ENCODE measurements around the gene FUT8. TPM values are rescaled to one million over a fixed set of nuclear protein-coding genes. Genes with fewer than 3 reads are reported as not detected.

FUT8 gene
- total RNA-seq, 2 donors from 2014 or later: 49.6 to 59.8 TPM

- Mint-ChIP-seq H3K36me3 (ENCODE audit: insufficient read depth in 2 of 2) (peaks cover 5 to 11% of the 10 kb centered on the region in 2 donors), H3K27ac (no peak overlapping the region), H3K27me3 (ENCODE audit: low read depth) (no peaks in the 10 kb centered on the region), H3K9me3 (peaks cover 2% of the 10 kb centered on the region in 2 donors), H3K4me3 (no peak overlapping the region), H3K4me1 (ENCODE audit: low read depth) (peaks cover 13% of the 10 kb centered on the region)
- DNase-seq (no peak), ATAC-seq (replicated peaks in 1 of 2) (no peak)
Observed at GRCh38 chr14:65560340-65561027, 148.0 kb downstream of the FUT8 start.

GRCh38 chr14:65564370-65564769 is 151.8 kb downstream of the FUT8 start:
- ATAC-seq (replicated peaks in 1 of 2): no peak
- H3K36me3 Mint-ChIP-seq (ENCODE audit: insufficient read depth in 2 of 2): peaks cover 5 to 21% of the 10 kb centered on the region in 2 donors
- no peak for DNase-seq
- peaks cover 39% of the 10 kb centered on the region for H3K4me1 Mint-ChIP-seq (ENCODE audit: low read depth)
- no peak overlapping the region for H3K4me3 Mint-ChIP-seq
- H3K27me3 Mint-ChIP-seq (ENCODE audit: low read depth): no peaks in the 10 kb centered on the region
- peaks cover 2 to 7% of the 10 kb centered on the region in 2 donors for H3K9me3 Mint-ChIP-seq
- no peak overlapping the region for H3K27ac Mint-ChIP-seq

GRCh38 chr14:65565948-65566347 is 153.4 kb downstream of the FUT8 start:
- H3K9me3 Mint-ChIP-seq: peaks cover 2 to 7% of the 10 kb centered on the region in 2 donors
- no peak overlapping the region for H3K27ac Mint-ChIP-seq
- no peaks in the 10 kb centered on the region for H3K27me3 Mint-ChIP-seq (ENCODE audit: low read depth)
- H3K4me1 Mint-ChIP-seq (ENCODE audit: low read depth): peaks cover 40% of the 10 kb centered on the region
- H3K36me3 Mint-ChIP-seq (ENCODE audit: insufficient read depth in 2 of 2): peaks cover 5 to 24% of the 10 kb centered on the region in 2 donors
- ATAC-seq (replicated peaks in 1 of 2) (no peak), DNase-seq (no peak)
- H3K4me3 Mint-ChIP-seq: no peak overlapping the region

GRCh38 chr14:65566820-65567522 is 154.4 kb downstream of the FUT8 start:
- Mint-ChIP-seq H3K27ac (peak overlapping the region; percentile 22), H3K9me3 (peaks cover 2 to 7% of the 10 kb centered on the region in 2 donors), H3K4me3 (peak overlapping the region; percentile 25 to 51), H3K36me3 (ENCODE audit: insufficient read depth in 2 of 2) (peaks cover 5 to 26% of the 10 kb centered on the region in 2 donors), H3K4me1 (ENCODE audit: low read depth) (peaks cover 40% of the 10 kb centered on the region), H3K27me3 (ENCODE audit: low read depth) (no peaks in the 10 kb centered on the region)
- peak; percentile 83 for ATAC-seq (replicated peaks in 1 of 2)
- no peak for DNase-seq

GRCh38 chr14:65574611-65575010 is 162.1 kb downstream of the FUT8 start:
- Mint-ChIP-seq H3K9me3 (peaks cover 0 to 1% of the 10 kb centered on the region in 2 donors), H3K4me3 (no peak overlapping the region), H3K4me1 (ENCODE audit: low read depth) (peaks cover 4% of the 10 kb centered on the region)

GRCh38 chr14:65575389-65575788 is 162.9 kb downstream of the FUT8 start:
- no peaks in the 10 kb centered on the region for H3K27me3 Mint-ChIP-seq (ENCODE audit: low read depth)
- H3K9me3 Mint-ChIP-seq: peaks cover 0 to 1% of the 10 kb centered on the region in 2 donors
- H3K4me3 Mint-ChIP-seq: no peak overlapping the region
- no peak for DNase-seq
- H3K36me3 Mint-ChIP-seq (ENCODE audit: insufficient read depth in 2 of 2): peaks cover 0 to 6% of the 10 kb centered on the region in 2 donors
- H3K4me1 Mint-ChIP-seq (ENCODE audit: low read depth): no peaks in the 10 kb centered on the region
- no peak for ATAC-seq (replicated peaks in 1 of 2)
- no peak overlapping the region for H3K27ac Mint-ChIP-seq

More at GRCh38 chr14:65574611-65575010, 162.1 kb downstream of the FUT8 start:
- no peak for DNase-seq
- Mint-ChIP-seq H3K27me3 (ENCODE audit: low read depth) (no peaks in the 10 kb centered on the region), H3K36me3 (ENCODE audit: insufficient read depth in 2 of 2) (peaks cover 0 to 8% of the 10 kb centered on the region in 2 donors), H3K27ac (no peak overlapping the region)
- no peak for ATAC-seq (replicated peaks in 1 of 2)

GRCh38 chr14:65580973-65581372 is 168.4 kb downstream of the FUT8 start:
- no peaks in the 10 kb centered on the region for H3K36me3 Mint-ChIP-seq (ENCODE audit: insufficient read depth in 2 of 2)
- peaks cover 10% of the 10 kb centered on the region for H3K4me1 Mint-ChIP-seq (ENCODE audit: low read depth)
- H3K27me3 Mint-ChIP-seq (ENCODE audit: low read depth): no peaks in the 10 kb centered on the region
- H3K27ac Mint-ChIP-seq: no peak overlapping the region
- no peaks in the 10 kb centered on the region for H3K9me3 Mint-ChIP-seq
- ATAC-seq (replicated peaks in 1 of 2) (no peak), DNase-seq (no peak)
- no peak overlapping the region for H3K4me3 Mint-ChIP-seq

GRCh38 chr14:65581378-65581777 is 168.8 kb downstream of the FUT8 start:
- Mint-ChIP-seq H3K27ac (no peak overlapping the region), H3K36me3 (ENCODE audit: insufficient read depth in 2 of 2) (no peaks in the 10 kb centered on the region), H3K9me3 (no peaks in the 10 kb centered on the region), H3K27me3 (ENCODE audit: low read depth) (no peaks in the 10 kb centered on the region), H3K4me3 (no peak overlapping the region), H3K4me1 (ENCODE audit: low read depth) (peaks cover 10% of the 10 kb centered on the region)
- DNase-seq (no peak), ATAC-seq (replicated peaks in 1 of 2) (no peak)

- H3K27me3 Mint-ChIP-seq (ENCODE audit: low read depth): no peaks in the 10 kb centered on the region
- H3K4me3 Mint-ChIP-seq: no peak overlapping the region
- no peak for ATAC-seq (replicated peaks in 1 of 2)
- no peak for DNase-seq
- H3K9me3 Mint-ChIP-seq: no peaks in the 10 kb centered on the region
- no peaks in the 10 kb centered on the region for H3K36me3 Mint-ChIP-seq (ENCODE audit: insufficient read depth in 2 of 2)
- H3K27ac Mint-ChIP-seq: no peak overlapping the region
- H3K4me1 Mint-ChIP-seq (ENCODE audit: low read depth): peaks cover 10% of the 10 kb centered on the region
Observed at GRCh38 chr14:65581799-65582198, 169.3 kb downstream of the FUT8 start.

- no peaks in the 10 kb centered on the region for H3K9me3 Mint-ChIP-seq
- peaks cover 10% of the 10 kb centered on the region for H3K4me1 Mint-ChIP-seq (ENCODE audit: low read depth)
- peaks cover 0 to 3% of the 10 kb centered on the region in 2 donors for H3K36me3 Mint-ChIP-seq (ENCODE audit: insufficient read depth in 2 of 2)
- no peak overlapping the region for H3K4me3 Mint-ChIP-seq
- no peak overlapping the region for H3K27ac Mint-ChIP-seq
- DNase-seq: no peak
- H3K27me3 Mint-ChIP-seq (ENCODE audit: low read depth): no peaks in the 10 kb centered on the region
- no peak for ATAC-seq (replicated peaks in 1 of 2)
Observed at GRCh38 chr14:65585216-65585615, 172.7 kb downstream of the FUT8 start.

GRCh38 chr14:65588426-65589140 is 176.1 kb downstream of the FUT8 start:
- Mint-ChIP-seq H3K4me1 (ENCODE audit: low read depth) (peaks cover 10% of the 10 kb centered on the region), H3K9me3 (no peaks in the 10 kb centered on the region), H3K36me3 (ENCODE audit: insufficient read depth in 2 of 2) (peaks cover 0 to 3% of the 10 kb centered on the region in 2 donors), H3K27me3 (ENCODE audit: low read depth) (no peaks in the 10 kb centered on the region), H3K4me3 (no peak overlapping the region), H3K27ac (peak overlapping the region; percentile 26)
- no peak for ATAC-seq (replicated peaks in 1 of 2)
- DNase-seq: no peak

GRCh38 chr14:65594153-65594881 is 181.8 kb downstream of the FUT8 start:
- Mint-ChIP-seq H3K9me3 (no peaks in the 10 kb centered on the region), H3K4me3 (no peak overlapping the region), H3K4me1 (ENCODE audit: low read depth) (no peaks in the 10 kb centered on the region), H3K27me3 (ENCODE audit: low read depth) (no peaks in the 10 kb centered on the region), H3K36me3 (ENCODE audit: insufficient read depth in 2 of 2) (peaks cover 0 to 4% of the 10 kb centered on the region in 2 donors), H3K27ac (no peak overlapping the region)
- no peak for ATAC-seq (replicated peaks in 1 of 2)
- DNase-seq: no peak

- DNase-seq (no peak), ATAC-seq (replicated peaks in 1 of 2) (no peak)
- Mint-ChIP-seq H3K36me3 (ENCODE audit: insufficient read depth in 2 of 2) (peaks cover 0 to 2% of the 10 kb centered on the region in 2 donors), H3K4me1 (ENCODE audit: low read depth) (no peaks in the 10 kb centered on the region), H3K9me3 (no peaks in the 10 kb centered on the region), H3K4me3 (no peak overlapping the region), H3K27me3 (ENCODE audit: low read depth) (no peaks in the 10 kb centered on the region), H3K27ac (no peak overlapping the region)
Observed at GRCh38 chr14:65594882-65595237, 182.3 kb downstream of the FUT8 start.

All from activated T-cell treated with anti-CD3 and anti-CD28 coated beads, Interleukin-2, amount 50 U/mL, for 72 hours (primary cell).